ENCODE measurements around the gene RTF2. TPM values are rescaled to one million over a fixed set of nuclear protein-coding genes. Genes with fewer than 3 reads are reported as not detected.

The RTF2 gene
- total and polyA plus RNA-seq, 7 experiments from 2014 or later, result 62.5 to 157 (median 81.2) TPM

- no peaks in the 10 kb centered on the region for H3K36me3 Mint-ChIP-seq
- Histone ChIP-seq H3K27me3 (ENCODE audit: control insufficient read depth in 2 of 2, insufficient read depth in 2 of 2, low read length in 2 of 2) (no peaks in the 10 kb centered on the region), H3K4me3 (ENCODE audit: low read length) (no peak overlapping the region), H3K4me1 (ENCODE audit: control insufficient read depth in 2 of 2, insufficient read depth in 2 of 2, low read length in 2 of 2) (no peaks in the 10 kb centered on the region), H3K36me3 (ENCODE audit: control insufficient read depth in 2 of 3, insufficient read depth in 3 of 3, low read length in 3 of 3) (no peaks in the 10 kb centered on the region), H3K27ac (ENCODE audit: low read depth, low read length) (no peak overlapping the region), H3K9me3 (ENCODE audit: control insufficient read depth in 2 of 3, low read length in 3 of 3) (no peaks in the 10 kb centered on the region)
- ChIA-PET CTCF (interaction anchor here (0.8 kb wide), 1 partner anchor 15 kb away, joined by 3 read pairs; no protein-coding TSS in a partner anchor), POLR2A (no interaction called here)
- H3K27ac Mint-ChIP-seq, result no peak overlapping the region
- DNase-seq, result no peak
- H3K4me1 Mint-ChIP-seq, result peaks cover 0 to 1% (median 0%) of the 10 kb centered on the region in 7 donors
- no peak overlapping the region for H3K4me3 Mint-ChIP-seq
- no peaks in the 10 kb centered on the region for H3K9me3 Mint-ChIP-seq
- ATAC-seq, result no peak
- peaks cover 2 to 7% (median 4%) of the 10 kb centered on the region in 5 donors for H3K27me3 Mint-ChIP-seq
- intact Hi-C loops (cut with micrococcal nuclease), result no loop called here
Observed at GRCh38 chr20:56565511-56565910, 97.1 kb downstream of the RTF2 start.

DNA sequence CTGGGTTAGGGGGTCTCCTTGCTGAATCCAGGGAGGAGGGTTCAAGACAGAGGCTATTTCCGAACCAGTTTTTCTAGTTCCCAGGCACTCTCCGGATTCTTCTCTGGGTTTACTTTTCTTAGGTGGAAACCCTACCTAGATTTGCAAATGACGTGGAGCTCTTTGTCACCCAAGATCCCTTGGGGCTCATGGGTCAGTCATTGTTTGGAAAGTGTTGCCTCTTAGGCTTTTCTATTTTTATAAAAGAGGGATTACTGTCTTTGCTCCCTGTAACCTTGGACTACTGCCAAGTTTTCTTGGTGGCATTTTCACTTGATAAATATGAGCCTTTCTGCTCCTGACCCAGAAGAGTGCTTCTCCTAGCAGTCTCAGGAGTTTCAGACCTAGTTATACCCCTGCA is 98.2 kb downstream of the RTF2 start:
- Histone ChIP-seq H3K9me3 (ENCODE audit: control insufficient read depth in 2 of 3, low read length in 3 of 3) (no peaks in the 10 kb centered on the region), H3K27me3 (ENCODE audit: control insufficient read depth in 2 of 2, insufficient read depth in 2 of 2, low read length in 2 of 2) (no peaks in the 10 kb centered on the region), H3K27ac (ENCODE audit: low read depth, low read length) (no peak overlapping the region), H3K4me3 (ENCODE audit: low read length) (no peak overlapping the region), H3K4me1 (ENCODE audit: control insufficient read depth in 2 of 2, insufficient read depth in 2 of 2, low read length in 2 of 2) (no peaks in the 10 kb centered on the region), H3K36me3 (ENCODE audit: control insufficient read depth in 2 of 3, insufficient read depth in 3 of 3, low read length in 3 of 3) (no peaks in the 10 kb centered on the region)
- Mint-ChIP-seq H3K4me1 (peaks cover 0 to 1% (median 0%) of the 10 kb centered on the region in 7 donors), H3K4me3 (no peak overlapping the region), H3K27ac (no peak overlapping the region), H3K36me3 (no peaks in the 10 kb centered on the region), H3K9me3 (peaks cover 0 to 2% (median 0%) of the 10 kb centered on the region in 11 donors), H3K27me3 (peaks cover 0 to 11% (median 7%) of the 10 kb centered on the region in 5 donors)
- no peak for ATAC-seq
- intact Hi-C loops (cut with micrococcal nuclease), result no loop called here
- POLR2A ChIA-PET, result no interaction called here
- DNase-seq, result no peak
- CTCF ChIA-PET, result interaction anchor here (0.6 kb wide), 2 partner anchors 9 to 16 kb away, joined by 3 to 4 read pairs; no protein-coding TSS in a partner anchor

Other genes starting within 250 kb of the RTF2 start
- not detected for gene MC3R, start 219.9 kb upstream of the RTF2 start, total RNA-seq
- not detected for gene MC3R, start 219.9 kb upstream of the RTF2 start, polyA plus RNA-seq
- gene FAM210B, start 109.7 kb upstream of the RTF2 start, total RNA-seq, result 10 to 100 TPM in 4 of 5 experiments, 1 to 10 TPM in 1; 8.1 to 31.8 (median 19.4) TPM
- gene FAM210B, start 109.7 kb upstream of the RTF2 start, polyA plus RNA-seq, result 10 to 100 TPM; 40.7 to 43.2 TPM
- 10 to 100 TPM in 1 of 5 experiments, 1 to 10 TPM in 3, under 1 TPM in 1; 0.95 to 44.1 (median 1.2) TPM for gene AURKA, start 76.4 kb upstream of the RTF2 start, total RNA-seq
- gene AURKA, start 76.4 kb upstream of the RTF2 start, polyA plus RNA-seq, result under 1 TPM; 0.43 to 0.64 TPM
- 10 to 100 TPM; 16.4 to 50.7 (median 46.7) TPM for gene CSTF1, start 76.0 kb upstream of the RTF2 start, total RNA-seq
- 10 to 100 TPM; 31.5 to 35.9 TPM for gene CSTF1, start 76.0 kb upstream of the RTF2 start, polyA plus RNA-seq
- gene CASS4, start 56.4 kb upstream of the RTF2 start, total RNA-seq, result 10 to 100 TPM in 4 of 5 experiments, 1 to 10 TPM in 1; 8.0 to 16.9 (median 14.3) TPM
- 10 to 100 TPM in 1 of 2 donors, 1 to 10 TPM in 1; 6.8 to 10.7 TPM for gene CASS4, start 56.4 kb upstream of the RTF2 start, polyA plus RNA-seq
- 1 to 10 TPM; 3.4 to 6.5 (median 3.8) TPM for gene FAM209A, start 56.1 kb downstream of the RTF2 start, total RNA-seq
- gene FAM209A, start 56.1 kb downstream of the RTF2 start, polyA plus RNA-seq, result under 1 TPM; 0.35 to 0.51 TPM
- 1 to 10 TPM; 1.9 to 3.9 (median 3.3) TPM for gene FAM209B, start 64.6 kb downstream of the RTF2 start, total RNA-seq
- gene FAM209B, start 64.6 kb downstream of the RTF2 start, polyA plus RNA-seq, result under 1 TPM in 1 of 2 donors, not detected in 1; 0.59 TPM
- not detected for gene TFAP2C, start 160.7 kb downstream of the RTF2 start, total RNA-seq
- not detected for gene TFAP2C, start 160.7 kb downstream of the RTF2 start, polyA plus RNA-seq

Data from naive thymus-derived CD4-positive, alpha-beta T cell (primary cell).